DND-41 (cell line): ENCODE measurements around the gene SPATA6L.
"Not testable (repeated sequence)": the region's sequence is repeated elsewhere in the genome, so short reads cannot be mapped to it uniquely, and the experiment has no call there.

ENCODE experiments used
- ATAC-seq: fragments of 200-7000 bp; cut with Tn5 transposase; 3 replicates; pipeline ENCODE4 v1.9.1; 2021; ENCODE audit warnings: low read depth; ENCODE audit not compliant: insufficient read depth
- DNase-seq: peaks from one replicate; pipeline ENCODE4 v3.0.0-alpha.2; 2020
- H2AFZ ChIP-seq: 2 replicates; pipeline ENCODE4 v1.6.0; 2012; ENCODE audit warnings: low read depth, low read length
- H3K27ac ChIP-seq: 2 replicates; pipeline ENCODE4 v1.5.1; 2012; ENCODE audit warnings: low read length, inconsistent platforms
- H3K27me3 ChIP-seq: fragments of 200-600 bp; sonication (generic); 2 replicates; pipeline ENCODE4 v1.6.0; 2012; ENCODE audit warnings: low read length, mild to moderate bottlenecking, inconsistent platforms; ENCODE audit not compliant: insufficient read depth, poor library complexity
- H3K36me3 ChIP-seq: 2 replicates; pipeline ENCODE4 v1.5.1; 2012; ENCODE audit warnings: low read length, inconsistent platforms; ENCODE audit not compliant: insufficient read depth
- H3K4me1 ChIP-seq: 2 replicates; pipeline ENCODE4 v1.5.1; 2012; ENCODE audit warnings: mild to moderate bottlenecking, low read length; ENCODE audit not compliant: insufficient read depth
- H3K4me2 ChIP-seq: 2 replicates; pipeline ENCODE4 v1.6.0; 2012; ENCODE audit warnings: mild to moderate bottlenecking, moderate library complexity, low read length, inconsistent platforms; ENCODE audit not compliant: insufficient read depth
- H3K4me3 ChIP-seq, 2 experiments: fragments of 200-600 bp in 1 of 2; shearing (Covaris generic) in 1 of 2; 2 replicates each; pipeline ENCODE4 v1.5.1; 2012 to 2016; ENCODE audit warnings: inconsistent platforms in 2 of 2, low read length in 2 of 2, mild to moderate bottlenecking in 2 of 2, low read depth in 1 of 2, moderate library complexity in 1 of 2
- H3K79me2 ChIP-seq: 2 replicates; pipeline ENCODE4 v1.6.0; 2012; ENCODE audit warnings: low read length, inconsistent platforms; ENCODE audit not compliant: insufficient read depth
- H3K9ac ChIP-seq: 2 replicates; pipeline ENCODE4 v1.6.0; 2012; ENCODE audit warnings: low read depth, mild to moderate bottlenecking, inconsistent platforms, low read length, moderate library complexity
- H3K9me3 ChIP-seq: 2 replicates; pipeline ENCODE4 v1.5.1; 2012; ENCODE audit warnings: low read length, moderate library complexity, mild to moderate bottlenecking, inconsistent platforms; ENCODE audit not compliant: insufficient read depth, severe bottlenecking
- H4K20me1 ChIP-seq: 2 replicates; pipeline ENCODE4 v1.6.0; 2012; ENCODE audit warnings: low read length; ENCODE audit not compliant: insufficient read depth
- EZH2 ChIP-seq: IDR thresholded peaks from 3 replicates; pipeline ENCODE4 v1.6.1; 2012; ENCODE audit warnings: borderline replicate concordance, low read depth, mild to moderate bottlenecking, moderate library complexity, low read length, inconsistent platforms; ENCODE audit not compliant: severe bottlenecking
- TF ChIP-seq, protein P1 (sequence below): IDR thresholded peaks from 2 replicates; pipeline ENCODE4 v1.5.1; 2012; ENCODE audit warnings: borderline replicate concordance, low read length, moderate library complexity, mild to moderate bottlenecking; ENCODE audit not compliant: poor library complexity, severe bottlenecking; ENCODE audit errors: extremely low read depth

SPATA6L gene

DNA sequence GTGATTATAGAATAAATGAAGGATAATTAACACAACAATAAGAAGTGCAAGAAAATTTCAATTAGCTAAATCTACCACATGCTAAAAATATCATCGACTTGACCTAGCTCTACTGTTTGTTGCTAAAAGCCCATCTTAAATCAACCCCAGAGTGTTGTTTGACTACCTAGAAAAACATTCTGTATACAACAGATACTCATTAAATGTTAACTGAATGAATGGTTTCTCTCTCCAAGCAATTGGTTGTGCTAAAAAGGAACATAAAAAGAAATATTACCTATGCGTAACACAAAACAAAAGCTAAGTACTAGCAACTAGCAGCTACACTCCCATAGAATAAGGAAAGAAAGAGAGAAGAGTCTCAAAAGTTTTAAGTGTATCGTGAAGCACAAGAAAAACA, 9.7 kb downstream of the SPATA6L start:
- TF ChIP-seq, protein P1, sequence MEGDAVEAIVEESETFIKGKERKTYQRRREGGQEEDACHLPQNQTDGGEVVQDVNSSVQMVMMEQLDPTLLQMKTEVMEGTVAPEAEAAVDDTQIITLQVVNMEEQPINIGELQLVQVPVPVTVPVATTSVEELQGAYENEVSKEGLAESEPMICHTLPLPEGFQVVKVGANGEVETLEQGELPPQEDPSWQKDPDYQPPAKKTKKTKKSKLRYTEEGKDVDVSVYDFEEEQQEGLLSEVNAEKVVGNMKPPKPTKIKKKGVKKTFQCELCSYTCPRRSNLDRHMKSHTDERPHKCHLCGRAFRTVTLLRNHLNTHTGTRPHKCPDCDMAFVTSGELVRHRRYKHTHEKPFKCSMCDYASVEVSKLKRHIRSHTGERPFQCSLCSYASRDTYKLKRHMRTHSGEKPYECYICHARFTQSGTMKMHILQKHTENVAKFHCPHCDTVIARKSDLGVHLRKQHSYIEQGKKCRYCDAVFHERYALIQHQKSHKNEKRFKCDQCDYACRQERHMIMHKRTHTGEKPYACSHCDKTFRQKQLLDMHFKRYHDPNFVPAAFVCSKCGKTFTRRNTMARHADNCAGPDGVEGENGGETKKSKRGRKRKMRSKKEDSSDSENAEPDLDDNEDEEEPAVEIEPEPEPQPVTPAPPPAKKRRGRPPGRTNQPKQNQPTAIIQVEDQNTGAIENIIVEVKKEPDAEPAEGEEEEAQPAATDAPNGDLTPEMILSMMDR, result no peak
- TF ChIP-seq EZH2, result no peak
- DNase-seq (no peak), ATAC-seq (no peak)
- H3K9me3 ChIP-seq, result no peaks in the 10 kb centered on the region
- H4K20me1 ChIP-seq, result no peaks in the 10 kb centered on the region
- no peak overlapping the region for H3K4me3 ChIP-seq
- H3K79me2 ChIP-seq, result no peaks in the 10 kb centered on the region
- no peaks in the 10 kb centered on the region for H3K27me3 ChIP-seq
- no peaks in the 10 kb centered on the region for H3K36me3 ChIP-seq
- H3K4me2 ChIP-seq, result no peak overlapping the region
- no peak overlapping the region for H3K27ac ChIP-seq
- H3K4me1 ChIP-seq, result peaks cover 6% of the 10 kb centered on the region
- no peak overlapping the region for H2AFZ ChIP-seq
- H3K9ac ChIP-seq, result no peak overlapping the region

DNA sequence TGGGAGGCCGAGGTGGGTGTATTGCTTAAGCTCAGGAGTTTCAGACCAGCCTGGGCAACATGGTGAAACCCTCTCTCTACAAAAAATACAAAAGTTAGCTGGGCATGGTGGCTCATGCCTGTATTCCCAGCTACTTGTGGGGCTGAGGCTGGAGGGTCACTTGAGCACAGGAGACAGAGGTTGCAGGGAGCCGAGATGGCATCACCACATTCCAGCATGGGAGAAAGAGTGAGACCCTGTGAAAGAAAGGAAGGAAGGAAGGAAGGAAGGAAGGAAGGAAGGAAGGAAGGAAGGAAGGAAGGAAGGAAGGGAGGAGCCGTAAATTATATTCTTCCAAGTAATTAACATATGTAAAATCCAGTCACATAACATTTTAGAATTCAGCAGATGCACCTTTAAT, 10.1 kb downstream of the SPATA6L start:
- H3K4me2 ChIP-seq, H3K4me3 ChIP-seq, H4K20me1 ChIP-seq: not testable (repeated sequence)

DNA sequence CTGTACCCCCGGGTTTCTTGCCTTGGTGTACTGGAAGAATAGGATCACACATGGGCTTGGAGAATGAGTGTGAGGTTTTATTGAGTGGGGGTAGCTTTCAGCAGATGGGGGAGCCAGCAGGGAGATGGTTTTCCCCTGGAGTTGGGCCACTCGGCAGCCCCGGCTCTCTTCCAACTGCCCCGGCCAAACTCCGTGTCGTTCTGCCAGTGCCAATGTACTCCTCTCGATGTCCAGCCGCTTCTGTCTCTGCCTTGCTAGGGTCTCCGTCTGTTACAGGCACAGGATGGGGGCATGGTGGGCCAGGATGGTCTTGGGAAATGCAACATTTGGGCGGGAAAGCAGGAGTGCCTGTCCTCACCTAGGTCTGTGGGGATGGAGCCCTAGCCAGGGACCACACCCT, 11.7 kb downstream of the SPATA6L start:
- no peaks in the 10 kb centered on the region for H3K9me3 ChIP-seq
- H3K4me2 ChIP-seq, result no peak overlapping the region
- DNase-seq, result no peak
- no peaks in the 10 kb centered on the region for H3K36me3 ChIP-seq
- H3K27ac ChIP-seq, result no peak overlapping the region
- H4K20me1 ChIP-seq, result no peaks in the 10 kb centered on the region
- no peak overlapping the region for H3K9ac ChIP-seq
- H3K79me2 ChIP-seq, result no peaks in the 10 kb centered on the region
- H2AFZ ChIP-seq, result no peak overlapping the region
- no peaks in the 10 kb centered on the region for H3K4me1 ChIP-seq
- no peaks in the 10 kb centered on the region for H3K27me3 ChIP-seq
- H3K4me3 ChIP-seq, result no peak overlapping the region
- TF ChIP-seq, protein P1, result no peak
- no peak for TF ChIP-seq EZH2
- no peak for ATAC-seq

More for the DNA sequence above, 10.1 kb downstream of the SPATA6L start:
- H3K27ac ChIP-seq, H3K36me3 ChIP-seq, H3K27me3 ChIP-seq, ATAC-seq, H3K9ac ChIP-seq, H3K9me3 ChIP-seq, H2AFZ ChIP-seq, DNase-seq, H3K4me1 ChIP-seq, H3K79me2 ChIP-seq: not testable (repeated sequence)

DNA sequence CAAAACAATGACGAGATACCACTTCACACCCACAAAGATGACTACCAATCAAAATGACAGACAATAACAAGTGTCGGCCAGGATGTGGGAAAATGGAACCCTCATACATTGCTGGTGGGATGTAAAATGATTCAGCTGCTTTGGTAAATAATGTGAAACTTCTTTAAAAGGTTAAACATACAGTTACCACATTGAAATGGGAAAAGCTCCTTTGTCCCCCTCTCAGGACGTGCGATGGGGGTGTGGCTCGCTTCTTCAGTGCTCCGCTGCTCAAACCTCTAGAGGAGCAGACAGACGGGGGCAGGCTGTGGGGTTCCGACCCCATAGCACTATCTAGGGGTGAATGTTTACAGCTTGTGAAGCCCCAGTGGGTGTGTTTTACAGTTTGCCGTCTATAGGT, 12.2 kb downstream of the SPATA6L start:
- TF ChIP-seq EZH2, result no peak
- TF ChIP-seq, protein P1, result no peak
- no peaks in the 10 kb centered on the region for H3K79me2 ChIP-seq
- no peak overlapping the region for H2AFZ ChIP-seq
- H3K4me2 ChIP-seq, result no peak overlapping the region
- H3K27ac ChIP-seq, result no peak overlapping the region
- no peak overlapping the region for H3K4me3 ChIP-seq
- H3K27me3 ChIP-seq, result no peaks in the 10 kb centered on the region
- no peaks in the 10 kb centered on the region for H3K9me3 ChIP-seq
- no peaks in the 10 kb centered on the region for H3K4me1 ChIP-seq
- no peak overlapping the region for H3K9ac ChIP-seq
- H3K36me3 ChIP-seq, result no peaks in the 10 kb centered on the region
- no peak for ATAC-seq
- DNase-seq, result no peak
- H4K20me1 ChIP-seq, result no peaks in the 10 kb centered on the region
